ENCODE data around the gene TNFRSF18. TPM values are rescaled to one million over a fixed set of nuclear protein-coding genes. Genes with fewer than 3 reads are reported as not detected.
"Not testable (repeated sequence)": the region's sequence is repeated elsewhere in the genome, so short reads cannot be mapped to it uniquely, and the experiment has no call there.

Gene TNFRSF18
- total and polyA plus RNA-seq, 2 donors (not counting 1 experiment from before 2014, with no cell fraction given) = 10.1 to 33.5 TPM

GRCh38 chr1:1197188-1197500, 9.2 kb downstream of the TNFRSF18 start:
- Mint-ChIP-seq H3K4me3 (no peak overlapping the region), H3K4me1 (peaks cover 8% of the 10 kb centered on the region), H3K27ac (no peak overlapping the region), H3K27me3 (no peaks in the 10 kb centered on the region), H3K9me3 (ENCODE audit: insufficient read depth) (peaks cover 8% of the 10 kb centered on the region)
- Histone ChIP-seq H3K27me3 (replicated peaks in 1 of 4; ENCODE audit: control extremely low read depth in 1 of 4, control insufficient read depth in 3 of 4, insufficient read depth in 4 of 4, low read length in 3 of 4) (peaks cover 0 to 10% (median 5%) of the 10 kb centered on the region in 4 experiments), H3K9me3 (ENCODE audit: control extremely low read depth in 1 of 3, control insufficient read depth in 2 of 3, insufficient read depth in 1 of 3, low read length in 2 of 3) (peaks cover 1 to 20% (median 5%) of the 10 kb centered on the region in 3 donors), H3K4me1 (ENCODE audit: control insufficient read depth in 2 of 2, insufficient read depth in 2 of 2, low read length in 2 of 2) (peaks cover 5 to 7% of the 10 kb centered on the region in 2 donors), H3K36me3 (replicated peaks in 1 of 2; ENCODE audit: control extremely low read depth in 1 of 2, control insufficient read depth in 1 of 2, extremely low read depth in 1 of 2, insufficient read depth in 2 of 2, low read length in 1 of 2) (no peaks in the 10 kb centered on the region), H3K4me2 (replicated peaks; ENCODE audit: low read depth, low read length, poor library complexity, severe bottlenecking) (no peak overlapping the region), H3K4me3 (ENCODE audit: control extremely low read depth in 1 of 5, extremely low read depth in 1 of 5, insufficient read depth in 1 of 5, low read depth in 2 of 5, low read length in 4 of 5) (no peak overlapping the region), H2AFZ (ENCODE audit: insufficient read depth, low read depth, low read length, poor library complexity, severe bottlenecking) (no peak overlapping the region), H3K79me2 (ENCODE audit: control insufficient read depth, insufficient read depth, low read length) (no peaks in the 10 kb centered on the region), H3K27ac (ENCODE audit: low read length in 2 of 2) (no peak overlapping the region), H3K9ac (ENCODE audit: low read length) (no peak overlapping the region), H4K20me1 (ENCODE audit: control insufficient read depth, insufficient read depth, low read length, poor library complexity, severe bottlenecking) (no peaks in the 10 kb centered on the region)
- TF ChIP-seq, protein P1, sequence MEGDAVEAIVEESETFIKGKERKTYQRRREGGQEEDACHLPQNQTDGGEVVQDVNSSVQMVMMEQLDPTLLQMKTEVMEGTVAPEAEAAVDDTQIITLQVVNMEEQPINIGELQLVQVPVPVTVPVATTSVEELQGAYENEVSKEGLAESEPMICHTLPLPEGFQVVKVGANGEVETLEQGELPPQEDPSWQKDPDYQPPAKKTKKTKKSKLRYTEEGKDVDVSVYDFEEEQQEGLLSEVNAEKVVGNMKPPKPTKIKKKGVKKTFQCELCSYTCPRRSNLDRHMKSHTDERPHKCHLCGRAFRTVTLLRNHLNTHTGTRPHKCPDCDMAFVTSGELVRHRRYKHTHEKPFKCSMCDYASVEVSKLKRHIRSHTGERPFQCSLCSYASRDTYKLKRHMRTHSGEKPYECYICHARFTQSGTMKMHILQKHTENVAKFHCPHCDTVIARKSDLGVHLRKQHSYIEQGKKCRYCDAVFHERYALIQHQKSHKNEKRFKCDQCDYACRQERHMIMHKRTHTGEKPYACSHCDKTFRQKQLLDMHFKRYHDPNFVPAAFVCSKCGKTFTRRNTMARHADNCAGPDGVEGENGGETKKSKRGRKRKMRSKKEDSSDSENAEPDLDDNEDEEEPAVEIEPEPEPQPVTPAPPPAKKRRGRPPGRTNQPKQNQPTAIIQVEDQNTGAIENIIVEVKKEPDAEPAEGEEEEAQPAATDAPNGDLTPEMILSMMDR (IDR thresholded peaks at IDR 0.05) = no peak
- TF ChIP-seq EZH2 (IDR thresholded peaks at IDR 0.05; ENCODE audit: borderline replicate concordance, insufficient read depth, low read depth, low read length, poor library complexity, severe bottlenecking) = no peak
- WGBS (ENCODE audit: insufficient coverage) = 88% methylated on average over 7 of the region's 8 CpGs
- DNase-seq (no peak), ATAC-seq (ENCODE audit: low read depth) (no peak)
- CTCF ChIA-PET = no interaction called here
- intact Hi-C loops (cut with micrococcal nuclease) = no loop called here
- POLR2A ChIA-PET = no interaction called here

GRCh38 chr1:1196431-1197187, 9.8 kb downstream of the TNFRSF18 start:
- Mint-ChIP-seq H3K27me3 (no peaks in the 10 kb centered on the region), H3K4me3 (no peak overlapping the region), H3K27ac (no peak overlapping the region), H3K9me3 (ENCODE audit: insufficient read depth) (peaks cover 8% of the 10 kb centered on the region), H3K4me1 (peaks cover 8% of the 10 kb centered on the region)
- no peak overlapping the region for H3K9ac ChIP-seq (ENCODE audit: low read length)
- H3K36me3 ChIP-seq (replicated peaks in 1 of 2; ENCODE audit: control extremely low read depth in 1 of 2, control insufficient read depth in 1 of 2, extremely low read depth in 1 of 2, insufficient read depth in 2 of 2, low read length in 1 of 2) = no peaks in the 10 kb centered on the region
- H3K4me2 ChIP-seq (replicated peaks; ENCODE audit: low read depth, low read length, poor library complexity, severe bottlenecking) = no peak overlapping the region
- ATAC-seq (ENCODE audit: low read depth) (no peak), DNase-seq (peak; percentile 15)
- H3K27ac ChIP-seq (ENCODE audit: low read length in 2 of 2) = no peak overlapping the region
- peaks cover 0 to 11% (median 5%) of the 10 kb centered on the region in 4 experiments for H3K27me3 ChIP-seq (replicated peaks in 1 of 4; ENCODE audit: control extremely low read depth in 1 of 4, control insufficient read depth in 3 of 4, insufficient read depth in 4 of 4, low read length in 3 of 4)
- no peak overlapping the region for H3K4me3 ChIP-seq (ENCODE audit: control extremely low read depth in 1 of 5, extremely low read depth in 1 of 5, insufficient read depth in 1 of 5, low read depth in 2 of 5, low read length in 4 of 5)
- TF ChIP-seq, protein P1 (IDR thresholded peaks at IDR 0.05) = no peak
- no peak for TF ChIP-seq EZH2 (IDR thresholded peaks at IDR 0.05; ENCODE audit: borderline replicate concordance, insufficient read depth, low read depth, low read length, poor library complexity, severe bottlenecking)
- no peaks in the 10 kb centered on the region for H4K20me1 ChIP-seq (ENCODE audit: control insufficient read depth, insufficient read depth, low read length, poor library complexity, severe bottlenecking)
- peaks cover 5 to 7% of the 10 kb centered on the region in 2 donors for H3K4me1 ChIP-seq (ENCODE audit: control insufficient read depth in 2 of 2, insufficient read depth in 2 of 2, low read length in 2 of 2)
- 83% methylated on average over 11 of the region's 13 CpGs for WGBS (ENCODE audit: insufficient coverage)
- H3K79me2 ChIP-seq (ENCODE audit: control insufficient read depth, insufficient read depth, low read length) = no peaks in the 10 kb centered on the region
- POLR2A ChIA-PET = no interaction called here
- intact Hi-C loops (cut with micrococcal nuclease) = no loop called here
- peaks cover 1 to 24% (median 8%) of the 10 kb centered on the region in 3 donors for H3K9me3 ChIP-seq (ENCODE audit: control extremely low read depth in 1 of 3, control insufficient read depth in 2 of 3, insufficient read depth in 1 of 3, low read length in 2 of 3)
- CTCF ChIA-PET = interaction anchor here (0.9 to 1.7 kb wide), 3 partner anchors 10 to 74 kb away, joined by 3 to 6 read pairs (median 3); no protein-coding TSS in a partner anchor
- no peak overlapping the region for H2AFZ ChIP-seq (ENCODE audit: insufficient read depth, low read depth, low read length, poor library complexity, severe bottlenecking)

DNA sequence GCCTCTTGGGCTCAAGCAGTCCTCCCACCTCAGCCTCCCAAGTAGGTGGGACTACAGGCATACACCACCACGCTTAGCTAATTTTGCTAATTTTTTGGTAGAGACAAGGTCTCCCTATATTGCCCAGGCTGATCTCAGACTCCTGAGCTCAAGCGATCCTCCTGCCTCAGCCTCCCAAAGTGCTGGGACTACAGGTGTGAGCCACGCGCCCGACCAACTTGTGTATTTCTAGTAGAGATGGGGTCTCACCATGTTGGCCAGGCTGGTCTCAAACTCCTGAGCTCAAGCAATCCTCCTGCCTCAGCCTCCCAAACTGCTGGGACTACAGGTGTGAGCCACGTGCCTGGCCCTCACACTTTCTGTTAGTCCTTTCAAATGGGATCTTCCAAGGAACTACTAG, 10.7 kb downstream of the TNFRSF18 start:
- CTCF ChIA-PET = interaction anchor here (0.9 to 1.7 kb wide), 3 partner anchors 9 to 74 kb away, joined by 3 to 6 read pairs (median 3); no protein-coding TSS in a partner anchor
- H3K27ac Mint-ChIP-seq; H3K27ac ChIP-seq (ENCODE audit: low read length in 2 of 2); H3K9me3 Mint-ChIP-seq (ENCODE audit: insufficient read depth); H4K20me1 ChIP-seq (ENCODE audit: control insufficient read depth, insufficient read depth, low read length, poor library complexity, severe bottlenecking); H3K27me3 Mint-ChIP-seq; ATAC-seq (ENCODE audit: low read depth); H3K79me2 ChIP-seq (ENCODE audit: control insufficient read depth, insufficient read depth, low read length); H3K4me1 ChIP-seq (ENCODE audit: control insufficient read depth in 2 of 2, insufficient read depth in 2 of 2, low read length in 2 of 2); H3K4me2 ChIP-seq (replicated peaks; ENCODE audit: low read depth, low read length, poor library complexity, severe bottlenecking); H3K9ac ChIP-seq (ENCODE audit: low read length); H3K4me3 ChIP-seq (ENCODE audit: control extremely low read depth in 1 of 5, extremely low read depth in 1 of 5, insufficient read depth in 1 of 5, low read depth in 2 of 5, low read length in 4 of 5); DNase-seq; intact Hi-C loops (cut with micrococcal nuclease); H2AFZ ChIP-seq (ENCODE audit: insufficient read depth, low read depth, low read length, poor library complexity, severe bottlenecking); H3K4me3 Mint-ChIP-seq; H3K4me1 Mint-ChIP-seq; H3K36me3 ChIP-seq (replicated peaks in 1 of 2; ENCODE audit: control extremely low read depth in 1 of 2, control insufficient read depth in 1 of 2, extremely low read depth in 1 of 2, insufficient read depth in 2 of 2, low read length in 1 of 2): not testable (repeated sequence)
- POLR2A ChIA-PET = interaction anchor here (0.7 kb wide), 1 partner anchor 33 kb away, joined by 6 read pairs; no protein-coding TSS in a partner anchor
- WGBS (ENCODE audit: insufficient coverage) = 66% methylated on average over 4 of the region's 6 CpGs
- Histone ChIP-seq H3K9me3 (ENCODE audit: control extremely low read depth in 1 of 3, control insufficient read depth in 2 of 3, insufficient read depth in 1 of 3, low read length in 2 of 3) (peaks cover 1 to 28% (median 8%) of the 10 kb centered on the region in 3 donors), H3K27me3 (replicated peaks in 1 of 4; ENCODE audit: control extremely low read depth in 1 of 4, control insufficient read depth in 3 of 4, insufficient read depth in 4 of 4, low read length in 3 of 4) (peaks cover 0 to 12% (median 6%) of the 10 kb centered on the region in 4 experiments)
